NOMO-1 (cell line): ENCODE measurements around the gene AMH.
"Not testable (repeated sequence)": the region's sequence is repeated elsewhere in the genome, so short reads cannot be mapped to it uniquely, and the experiment has no call there.

ENCODE experiments used
- DNase-seq, 2 experiments: peaks; one replicate each; lab custom pipeline; 2025; ENCODE audit not compliant: unreplicated experiment in 2 of 2; lab: John Stamatoyannopoulos, UW

AMH gene

DNA sequence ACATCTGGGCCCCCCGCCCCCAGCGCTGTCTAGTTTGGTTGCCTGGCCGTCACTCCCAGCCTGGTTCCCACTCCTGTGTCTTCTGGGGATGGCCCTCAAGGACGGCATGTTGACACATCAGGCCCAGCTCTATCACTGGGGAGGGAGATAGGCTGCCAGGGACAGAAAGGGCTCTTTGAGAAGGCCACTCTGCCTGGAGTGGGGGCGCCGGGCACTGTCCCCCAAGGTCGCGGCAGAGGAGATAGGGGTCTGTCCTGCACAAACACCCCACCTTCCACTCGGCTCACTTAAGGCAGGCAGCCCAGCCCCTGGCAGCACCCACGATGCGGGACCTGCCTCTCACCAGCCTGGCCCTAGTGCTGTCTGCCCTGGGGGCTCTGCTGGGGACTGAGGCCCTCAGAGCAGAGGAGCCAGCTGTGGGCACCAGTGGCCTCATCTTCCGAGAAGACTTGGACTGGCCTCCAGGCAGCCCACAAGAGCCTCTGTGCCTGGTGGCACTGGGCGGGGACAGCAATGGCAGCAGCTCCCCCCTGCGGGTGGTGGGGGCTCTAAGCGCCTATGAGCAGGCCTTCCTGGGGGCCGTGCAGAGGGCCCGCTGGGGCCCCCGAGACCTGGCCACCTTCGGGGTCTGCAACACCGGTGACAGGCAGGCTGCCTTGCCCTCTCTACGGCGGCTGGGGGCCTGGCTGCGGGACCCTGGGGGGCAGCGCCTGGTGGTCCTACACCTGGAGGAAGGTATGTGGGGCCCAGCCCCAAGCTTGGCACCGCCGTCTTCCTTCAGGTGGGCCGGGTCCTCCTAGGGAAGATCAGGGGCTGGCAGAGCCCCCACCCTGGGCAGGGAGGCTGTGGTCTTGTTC lies at the start of gene AMH:
Gene AMH (plus strand): TSS at position 314 of the 857 bp plus-strand sequence. CDS start 10 bp downstream, at position 324.
- no peak for DNase-seq

DNA sequence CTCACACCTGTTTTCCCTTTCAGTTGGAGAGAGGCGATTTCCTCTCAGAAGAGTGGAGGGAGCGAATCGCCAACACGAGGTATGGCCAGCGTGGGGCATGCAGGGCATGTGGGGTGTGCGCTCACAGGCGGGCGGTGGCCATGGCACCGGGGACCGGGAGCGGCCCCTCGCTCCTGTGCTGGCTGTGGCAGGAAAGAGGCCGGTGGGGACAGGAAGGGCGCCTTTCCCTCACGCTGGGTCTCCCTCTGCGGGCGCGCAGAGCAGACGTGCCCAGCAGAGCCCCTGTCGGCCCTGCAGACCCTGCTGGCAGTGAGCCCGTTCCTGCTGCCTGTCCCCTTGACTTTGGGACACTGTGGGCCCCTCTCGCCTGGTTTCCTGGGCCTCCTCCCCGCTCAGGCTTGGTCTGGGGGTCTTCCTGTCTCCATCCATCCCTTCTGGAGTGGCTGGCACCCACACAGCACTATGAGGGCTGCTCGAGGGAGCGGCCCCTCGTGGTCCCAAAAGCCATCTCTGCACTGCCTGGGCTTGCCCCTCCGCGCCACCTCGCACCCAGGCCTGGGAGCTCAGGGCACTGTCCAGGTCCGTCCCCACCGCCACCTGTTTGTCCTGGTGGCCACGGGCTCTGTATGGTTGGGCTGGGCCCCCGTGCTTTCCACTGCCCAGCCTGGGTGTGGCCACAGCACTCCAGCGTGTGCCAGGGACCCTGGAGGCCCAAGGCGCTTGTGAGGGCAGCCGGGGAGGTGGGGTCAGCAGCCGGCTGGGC lies 49.1 kb upstream of the AMH start:
- DNase-seq, result no peak

DNA sequence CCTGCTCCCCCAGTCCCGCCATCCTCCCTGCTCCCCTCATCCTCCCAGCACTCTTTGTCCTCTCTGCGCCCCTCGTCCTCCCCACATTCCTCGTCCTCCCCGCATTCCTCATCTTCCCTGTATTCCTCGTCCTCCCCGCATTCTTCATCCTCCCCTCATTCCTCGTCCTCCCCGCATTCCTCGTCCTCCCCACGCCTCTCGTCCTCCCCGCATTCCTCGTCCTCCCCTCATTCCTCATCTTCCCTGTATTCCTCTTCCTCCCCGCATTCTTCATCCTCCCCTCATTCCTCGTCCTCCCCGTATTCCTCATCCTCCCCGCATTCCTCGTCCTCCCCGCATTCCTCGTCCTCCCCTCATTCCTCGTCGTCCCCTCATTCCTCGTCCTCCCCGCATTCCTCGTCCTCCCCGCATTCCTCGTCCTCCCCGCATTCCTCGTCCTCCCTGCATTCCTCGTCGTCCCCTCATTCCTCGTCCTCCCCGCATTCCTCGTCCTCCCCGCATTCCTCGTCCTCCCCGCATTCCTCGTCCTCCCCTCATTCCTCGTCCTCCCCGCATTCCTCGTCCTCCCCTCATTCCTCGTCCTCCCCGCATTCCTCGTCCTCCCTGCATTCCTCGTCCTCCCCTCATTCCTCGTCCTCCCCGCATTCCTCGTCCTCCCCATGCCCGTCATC lies 48.4 kb upstream of the AMH start:
- DNase-seq, result not testable (repeated sequence)

DNA sequence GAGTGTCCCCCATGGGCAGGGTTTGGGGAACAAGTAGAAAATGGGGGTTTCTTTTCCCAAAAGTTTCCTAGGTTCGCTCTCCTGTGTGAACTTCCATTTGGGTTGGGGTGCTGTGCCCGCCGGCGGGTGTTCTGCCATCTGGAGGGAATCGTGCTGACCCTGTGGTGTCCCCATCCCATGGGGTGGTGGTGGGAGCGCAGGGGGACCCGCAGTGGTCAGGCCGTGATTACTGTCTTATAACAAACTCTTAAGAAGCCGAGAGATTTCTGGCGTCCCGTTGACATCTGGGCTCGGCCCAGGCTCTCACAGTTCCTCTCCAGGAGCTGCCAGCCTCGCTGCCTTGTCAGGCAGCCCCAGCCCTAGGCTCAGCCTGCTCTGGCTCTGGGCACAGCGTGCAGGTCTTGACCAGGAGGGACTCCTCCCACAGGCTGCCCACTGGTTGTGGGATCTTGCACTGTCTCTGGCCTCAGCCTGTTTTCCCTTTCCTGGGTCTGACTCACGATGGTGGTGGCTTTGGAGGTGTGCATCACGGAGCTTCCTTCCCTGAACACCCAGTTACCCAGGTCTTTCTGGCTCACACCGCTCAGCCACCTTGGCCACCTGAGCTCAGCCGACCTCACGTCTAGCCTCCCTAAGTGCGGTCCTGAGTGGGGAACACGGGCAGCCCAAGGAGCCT lies 47.5 kb upstream of the AMH start:
- DNase-seq, result no peak

DNA sequence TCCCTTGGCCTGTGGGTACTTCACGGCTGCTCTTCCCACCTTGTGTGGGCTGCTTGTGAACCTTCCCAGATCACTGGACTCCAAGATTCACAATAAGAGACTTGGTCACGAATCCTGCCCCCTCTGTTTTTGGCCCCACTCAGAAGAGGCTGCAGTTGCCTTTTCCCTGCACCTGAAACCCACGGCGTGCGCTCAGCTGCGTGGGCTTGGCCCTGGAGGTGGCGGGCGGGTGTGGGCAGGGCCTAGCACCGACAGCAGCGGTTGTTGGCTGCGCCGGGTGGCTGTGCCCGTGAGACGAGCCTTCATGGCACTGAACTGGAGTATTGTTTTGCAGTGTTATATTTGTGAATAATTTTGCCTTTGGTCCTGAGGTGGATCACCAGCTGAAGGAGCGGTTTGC lies 46.8 kb upstream of the AMH start:
- no peak for DNase-seq

DNA sequence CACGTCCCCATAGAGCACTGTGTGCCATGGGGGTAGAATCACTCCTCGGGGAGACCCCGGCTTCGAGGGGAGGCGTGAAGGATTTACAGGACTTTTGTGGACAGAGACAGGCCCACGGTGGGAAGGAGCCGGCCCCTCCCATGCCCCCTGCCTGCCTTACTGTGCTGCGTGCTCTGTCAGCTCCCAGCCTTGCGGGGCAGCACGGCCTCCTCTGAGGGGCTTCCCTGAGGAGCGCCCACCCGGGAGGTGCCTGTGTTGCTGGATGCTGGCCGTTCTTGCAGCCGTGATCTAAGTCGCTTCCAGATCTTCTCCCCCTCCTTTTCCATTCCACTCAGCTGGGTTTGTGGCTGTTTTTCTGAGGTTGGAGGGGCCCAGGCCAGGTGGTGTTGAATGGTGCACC lies 42.1 kb upstream of the AMH start:
- DNase-seq, result no peak

DNA sequence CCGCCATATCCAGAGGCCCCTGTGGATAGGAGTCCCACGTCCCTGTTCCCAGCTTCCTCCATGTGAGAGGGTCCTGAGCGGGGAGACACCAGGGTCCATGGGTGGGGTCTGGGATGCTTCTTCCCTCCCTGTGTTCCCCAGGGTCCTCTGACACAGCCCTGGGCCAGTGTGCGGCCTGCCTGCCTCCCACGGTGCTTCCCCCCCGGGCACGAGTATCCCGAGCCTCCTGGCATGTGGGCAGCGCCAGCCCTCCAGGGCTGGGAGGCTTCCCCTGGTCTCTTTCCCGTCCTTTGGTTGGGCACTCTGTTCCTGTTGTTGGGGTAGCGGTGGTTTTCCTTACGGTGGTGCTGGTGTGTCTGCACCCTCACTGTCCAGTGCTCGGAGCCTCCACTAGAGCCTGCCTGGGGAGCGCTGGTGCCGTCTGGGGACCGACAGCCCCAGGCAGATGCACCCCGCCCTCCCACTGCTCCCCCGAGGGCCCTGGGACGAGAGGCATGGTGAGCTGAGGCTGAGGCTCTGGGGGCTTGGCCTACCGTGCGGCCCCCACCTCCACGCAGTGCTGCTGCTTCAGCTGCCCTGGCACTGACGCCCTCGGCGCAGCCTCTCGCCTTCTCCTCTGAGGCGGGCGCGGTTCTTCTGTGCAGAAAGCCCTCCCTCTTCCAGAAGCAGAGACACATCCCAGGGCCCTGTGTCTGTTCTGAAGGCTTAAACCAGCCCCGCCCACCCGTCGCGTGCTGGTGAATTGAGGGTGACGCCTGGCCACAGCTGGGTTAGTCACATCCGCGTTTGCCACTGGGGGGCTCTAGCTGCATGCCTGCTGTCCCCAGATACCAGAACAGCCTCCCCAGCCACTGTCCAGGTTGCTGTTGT lies 40.9 kb upstream of the AMH start:
- no peak for DNase-seq

DNA sequence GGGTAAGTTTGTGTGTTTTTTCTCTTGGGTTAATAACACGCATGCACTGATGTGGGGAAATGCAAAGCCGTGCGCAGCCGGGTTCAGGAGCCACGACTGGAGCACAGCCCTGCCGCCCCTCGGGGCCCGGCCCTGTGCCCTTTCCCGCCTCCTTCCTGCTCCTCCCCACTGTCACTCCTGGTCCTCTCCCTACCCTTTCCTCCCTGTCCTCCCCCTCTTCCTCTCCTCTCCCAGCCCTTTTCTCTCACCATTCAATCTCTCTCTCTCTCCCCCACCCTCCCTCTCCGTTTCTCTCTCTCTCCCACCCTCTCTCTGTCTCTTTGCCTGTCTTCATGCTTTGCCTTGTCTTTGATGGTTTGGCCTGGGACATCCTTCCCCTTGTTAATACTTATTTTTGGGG lies 40.1 kb upstream of the AMH start:
- no peak for DNase-seq

DNA sequence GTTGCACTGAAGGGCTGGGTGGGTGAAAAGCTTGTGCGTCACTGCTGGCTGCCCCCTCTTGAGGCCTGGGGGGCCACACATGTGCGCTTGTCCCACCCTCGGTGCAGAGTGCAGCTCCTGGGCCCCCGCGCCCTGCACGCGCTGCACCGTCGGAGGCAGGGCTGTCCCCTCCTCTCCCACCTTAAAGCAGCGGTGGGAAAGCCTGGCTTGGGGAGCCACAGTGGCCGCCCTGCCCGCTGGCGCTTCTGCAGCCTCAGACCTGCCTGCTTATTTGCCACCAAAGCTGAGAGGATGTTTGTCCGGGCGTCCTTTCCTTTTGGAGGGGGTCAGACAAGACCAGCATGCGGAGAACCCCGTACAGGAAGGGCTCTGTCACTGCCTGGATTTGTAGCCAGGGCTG lies 39.7 kb upstream of the AMH start:
- DNase-seq, result no peak

DNA sequence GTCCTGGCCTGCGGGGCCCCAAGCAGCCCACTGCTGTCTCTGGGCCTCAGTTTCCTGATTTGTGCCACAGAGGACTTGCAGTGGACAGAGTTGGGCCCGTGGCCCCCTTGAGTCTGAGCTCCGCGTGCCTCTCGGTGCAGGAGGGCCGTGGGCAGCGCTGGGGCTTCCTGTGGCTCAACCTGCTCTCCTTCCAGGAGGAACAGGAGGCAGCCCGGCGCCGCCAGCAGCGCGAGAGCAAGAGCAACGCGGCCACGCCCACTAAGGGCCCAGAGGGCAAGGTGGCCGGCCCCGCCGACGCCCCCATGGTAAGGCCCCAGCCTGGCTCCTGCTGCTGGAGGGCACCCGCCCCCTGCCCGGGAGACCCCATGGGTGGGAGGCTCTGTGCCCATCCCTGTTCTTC lies 38.9 kb upstream of the AMH start:
- no peak for DNase-seq

DNA sequence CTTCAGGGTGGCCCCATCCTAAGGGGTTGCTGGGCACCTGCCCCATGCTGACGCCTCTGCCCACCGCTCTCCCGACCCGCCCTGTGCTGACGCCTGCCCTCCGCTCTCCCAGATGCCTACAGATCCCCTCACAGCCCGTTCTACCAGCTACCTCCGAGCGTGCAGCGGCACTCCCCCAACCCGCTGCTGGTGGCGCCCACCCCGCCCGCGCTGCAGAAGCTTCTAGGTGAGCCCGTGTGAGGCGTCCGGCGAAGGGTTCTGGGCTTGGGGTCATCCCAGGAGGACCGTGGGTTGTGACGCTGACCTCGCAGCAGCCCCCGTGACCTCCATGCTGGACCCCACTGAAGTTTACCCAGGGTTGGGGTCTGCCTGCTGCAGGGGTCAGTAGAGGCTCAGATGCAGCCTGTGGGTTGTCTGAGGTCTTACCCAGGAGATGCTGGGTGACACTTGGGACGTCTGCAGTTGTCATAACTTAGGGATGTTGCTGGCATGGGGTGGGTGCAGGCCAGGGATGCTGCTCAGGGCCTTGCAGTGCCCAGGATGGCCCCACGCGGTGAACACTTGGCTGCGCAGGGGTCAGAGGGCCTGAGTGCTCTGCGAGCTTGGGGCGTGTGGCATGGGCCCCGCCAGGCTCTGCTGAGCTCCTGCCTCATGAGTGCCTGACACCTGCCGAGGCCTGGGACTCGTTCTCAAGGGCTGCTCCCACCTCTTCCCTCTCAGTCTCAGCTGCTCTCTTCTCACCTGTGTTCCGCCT lies 38.0 kb upstream of the AMH start:
- DNase-seq, result no peak

DNA sequence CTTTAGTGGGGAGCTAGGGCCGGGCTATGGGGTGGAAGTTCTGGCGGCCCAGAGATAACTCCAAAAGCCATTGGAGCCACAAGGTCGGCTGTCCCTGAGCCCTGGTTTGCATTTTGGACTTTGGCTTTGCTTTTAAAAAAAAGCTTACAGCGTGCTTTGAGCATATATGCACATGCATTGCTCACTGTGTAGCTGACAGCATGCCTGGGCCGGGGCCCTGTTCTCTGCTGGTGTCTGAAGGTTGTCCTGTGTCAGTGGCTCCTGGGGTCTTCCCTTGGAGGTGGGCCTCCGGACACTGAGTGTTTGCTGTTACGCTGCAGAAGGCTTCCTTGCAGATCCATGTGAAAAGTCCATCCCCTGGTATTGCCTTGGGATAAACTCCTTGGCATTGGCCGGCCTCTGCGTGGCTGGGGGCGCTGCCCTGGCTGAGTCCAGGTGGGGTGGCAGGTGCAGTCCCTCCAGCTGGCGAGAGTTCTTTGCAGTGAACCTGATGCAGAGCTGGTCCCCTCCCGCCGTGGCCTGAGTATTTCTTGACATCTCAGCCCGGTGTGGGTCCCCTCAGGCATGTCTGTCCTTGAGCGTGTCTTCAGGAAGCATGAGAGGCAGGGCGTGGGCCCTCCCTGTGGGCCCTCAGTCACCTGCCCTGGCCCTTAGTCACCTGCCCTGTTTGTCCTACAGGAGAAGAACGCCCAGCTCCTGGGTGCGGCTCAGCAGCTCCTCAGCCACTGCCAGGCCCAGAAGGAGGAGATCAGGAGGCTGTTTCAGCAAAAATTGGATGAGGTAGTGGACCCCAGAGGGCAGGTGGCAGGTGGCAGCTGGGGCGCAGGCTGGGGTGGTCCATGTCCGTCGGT lies 36.0 kb upstream of the AMH start:
- DNase-seq, result no peak

DNA sequence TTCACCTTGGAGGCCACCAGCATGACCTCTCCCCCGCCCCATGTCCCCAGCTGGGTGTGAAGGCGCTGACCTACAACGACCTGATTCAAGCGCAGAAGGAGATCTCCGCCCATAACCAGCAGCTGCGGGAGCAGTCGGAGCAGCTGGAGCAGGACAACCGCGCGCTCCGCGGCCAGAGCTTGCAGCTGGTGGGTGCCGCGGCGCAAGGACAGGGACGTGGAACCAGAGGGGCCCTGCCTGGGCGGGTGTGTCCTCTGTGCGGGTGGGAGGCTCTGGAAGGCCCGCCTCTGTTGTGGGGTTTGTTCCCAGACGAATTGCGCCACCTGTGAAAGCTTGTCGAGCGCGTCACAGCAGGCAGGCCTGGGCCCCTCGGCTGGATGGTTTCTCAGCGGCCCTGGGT lies 35.3 kb upstream of the AMH start:
- no peak for DNase-seq

DNA sequence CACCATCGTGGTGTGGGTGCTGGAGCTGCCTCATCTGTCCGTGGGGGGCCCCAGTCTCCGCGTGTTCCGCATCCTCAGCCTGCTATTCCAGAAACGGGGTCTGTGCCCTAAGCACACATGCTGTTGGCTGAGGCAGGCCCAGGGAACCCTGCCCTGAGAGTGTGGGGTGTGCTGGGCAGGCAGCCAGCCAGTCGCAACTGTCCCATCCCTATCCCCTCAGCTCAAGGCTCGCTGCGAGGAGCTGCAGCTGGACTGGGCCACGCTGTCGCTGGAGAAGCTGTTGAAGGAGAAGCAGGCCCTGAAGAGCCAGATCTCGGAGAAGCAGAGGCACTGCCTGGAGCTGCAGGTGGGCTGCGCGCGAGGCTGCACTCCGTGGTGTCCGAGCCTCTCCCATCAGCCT lies 34.9 kb upstream of the AMH start:
- DNase-seq, result no peak

DNA sequence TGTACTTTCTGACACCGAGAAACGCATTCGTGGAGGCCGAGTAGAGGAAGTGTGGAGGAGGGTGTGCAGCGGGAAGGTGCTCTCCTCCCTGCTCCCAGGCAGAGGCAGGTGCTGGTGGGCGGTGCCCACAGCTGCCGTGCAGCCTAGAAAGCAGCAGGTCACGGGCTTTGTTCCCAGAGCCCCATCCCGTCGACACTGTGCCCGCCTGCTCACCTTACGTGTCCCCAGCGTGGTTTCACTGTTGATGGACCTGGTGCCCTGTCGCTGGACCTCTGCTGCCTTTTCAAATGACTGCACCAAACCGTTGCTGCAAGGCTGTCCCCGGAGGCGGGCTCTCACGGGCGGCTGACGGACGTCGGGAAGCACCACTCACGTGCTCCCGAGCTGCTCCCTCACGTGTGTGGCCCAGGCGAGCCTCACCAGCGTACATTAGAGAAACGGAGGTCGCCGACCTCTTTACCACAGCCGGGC lies 33.8 kb upstream of the AMH start:
- no peak for DNase-seq

DNA sequence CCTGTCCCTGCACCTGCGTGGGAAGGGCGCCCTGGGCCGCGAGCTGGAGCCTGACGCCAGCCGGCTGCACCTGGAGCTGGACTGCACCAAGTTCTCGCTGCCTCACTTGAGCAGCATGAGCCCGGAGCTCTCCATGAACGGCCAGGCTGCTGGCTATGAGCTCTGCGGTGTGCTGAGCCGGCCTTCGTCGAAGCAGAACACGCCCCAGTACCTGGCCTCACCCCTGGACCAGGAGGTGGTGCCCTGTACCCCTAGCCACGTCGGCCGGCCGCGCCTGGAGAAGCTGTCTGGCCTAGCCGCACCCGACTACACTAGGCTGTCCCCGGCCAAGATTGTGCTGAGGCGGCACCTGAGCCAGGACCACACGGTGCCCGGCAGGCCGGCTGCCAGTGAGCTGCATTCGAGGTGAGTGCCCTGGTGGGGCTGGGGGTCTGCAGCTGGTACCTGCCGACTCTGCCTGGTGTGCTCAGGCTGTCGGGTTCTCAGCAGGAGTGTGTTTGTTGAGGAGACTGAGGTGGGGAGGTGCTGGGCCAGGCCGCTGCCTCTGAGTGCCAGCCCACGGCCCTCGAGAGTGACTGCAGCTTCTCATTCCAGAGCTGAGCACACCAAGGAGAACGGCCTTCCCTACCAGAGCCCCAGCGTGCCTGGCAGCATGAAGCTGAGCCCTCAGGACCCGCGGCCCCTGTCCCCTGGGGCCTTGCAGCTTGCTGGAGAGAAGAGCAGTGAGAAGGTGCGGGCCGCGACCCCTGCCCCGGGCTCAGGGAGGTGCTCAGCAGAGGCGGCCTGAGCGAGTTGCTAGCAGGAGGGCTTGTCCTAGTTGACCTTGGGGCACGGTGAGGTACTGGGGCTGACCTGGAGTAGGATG lies 32.5 kb upstream of the AMH start:
- no peak for DNase-seq

DNA sequence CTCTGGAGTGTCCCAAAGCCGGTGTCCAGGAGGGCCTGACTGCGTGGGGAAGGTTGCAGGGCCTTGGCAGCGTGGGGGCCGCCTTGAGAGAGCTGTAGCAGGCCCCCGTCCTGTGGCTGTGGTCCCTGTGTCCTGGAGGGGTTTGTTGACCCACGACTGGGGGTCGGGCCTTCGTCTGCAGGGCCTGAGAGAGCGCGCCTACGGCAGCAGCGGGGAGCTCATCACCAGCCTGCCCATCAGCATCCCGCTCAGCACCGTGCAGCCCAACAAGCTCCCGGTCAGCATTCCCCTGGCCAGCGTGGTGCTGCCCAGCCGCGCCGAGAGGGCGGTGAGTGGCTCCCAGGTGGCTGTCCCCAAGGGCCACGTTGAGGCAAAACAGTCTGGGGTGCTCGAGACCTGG lies 31.5 kb upstream of the AMH start:
- no peak for DNase-seq
